Osteoblast (primary cell): ENCODE data around the gene RPS5. TPM values are rescaled to one million over a fixed set of nuclear protein-coding genes. Genes with fewer than 3 reads are reported as not detected.

Source experiments
- DNase-seq: peaks from one replicate; pipeline ENCODE4 v3.0.0; 2011; ENCODE audit warnings: low spot score, mixed read lengths; ENCODE audit not compliant: insufficient read length; ENCODE audit errors: missing footprints
- H2AFZ ChIP-seq: 2 replicates; pipeline ENCODE4 v1.6.0; 2011; ENCODE audit warnings: mild to moderate bottlenecking, low read length
- H3K27ac ChIP-seq: 2 replicates; pipeline ENCODE4 v1.5.1; 2011; ENCODE audit warnings: mild to moderate bottlenecking, low read depth, low read length, moderate library complexity
- H3K27me3 ChIP-seq: 2 replicates; pipeline ENCODE4 v1.6.0; 2012; ENCODE audit warnings: mild to moderate bottlenecking, control low read depth, inconsistent platforms, low read length, moderate library complexity; ENCODE audit not compliant: insufficient read depth
- H3K36me3 ChIP-seq: 2 replicates; pipeline ENCODE4 v1.5.1; 2011; ENCODE audit warnings: mild to moderate bottlenecking, low read length, control low read depth, moderate library complexity; ENCODE audit not compliant: insufficient read depth
- H3K4me1 ChIP-seq: 2 replicates; pipeline ENCODE4 v1.5.1; 2011; ENCODE audit warnings: mild to moderate bottlenecking, low read length, control low read depth, moderate library complexity; ENCODE audit not compliant: insufficient read depth
- H3K4me2 ChIP-seq: 2 replicates; pipeline ENCODE4 v1.6.0; 2011; ENCODE audit warnings: mild to moderate bottlenecking, low read length; ENCODE audit not compliant: insufficient read depth
- H3K4me3 ChIP-seq: fragments of 200-600 bp; sonication (generic); 3 replicates; pipeline ENCODE4 v1.5.1; 2012; ENCODE audit warnings: mild to moderate bottlenecking, low read length, inconsistent platforms; ENCODE audit not compliant: insufficient read depth
- H3K79me2 ChIP-seq: 2 replicates; pipeline ENCODE4 v1.6.0; 2012; ENCODE audit warnings: mild to moderate bottlenecking, low read length, control low read depth, inconsistent platforms; ENCODE audit not compliant: insufficient read depth
- H3K9me3 ChIP-seq: 2 replicates; pipeline ENCODE4 v1.5.1; 2011; ENCODE audit warnings: low read depth, low read length, control low read depth
- H4K20me1 ChIP-seq: 2 replicates; pipeline ENCODE4 v1.6.0; 2012; ENCODE audit warnings: mild to moderate bottlenecking, low read length, control low read depth; ENCODE audit not compliant: insufficient read depth
- total RNA-seq: library from RNA; depleted of rRNA; stranded (reverse); fragments of >200 nt; gene quantifications from 2 replicates; pipeline ENCODE4 v1.2.3, GENCODE V29; 2012
- TF ChIP-seq, protein P1 (sequence below): IDR thresholded peaks from 2 replicates; pipeline ENCODE4 v1.5.1; 2011; ENCODE audit warnings: mild to moderate bottlenecking, low read depth, low read length, moderate library complexity; ENCODE audit errors: extremely low read depth

Gene RPS5
- total RNA-seq, 1 donor: 1,166 TPM

DNA sequence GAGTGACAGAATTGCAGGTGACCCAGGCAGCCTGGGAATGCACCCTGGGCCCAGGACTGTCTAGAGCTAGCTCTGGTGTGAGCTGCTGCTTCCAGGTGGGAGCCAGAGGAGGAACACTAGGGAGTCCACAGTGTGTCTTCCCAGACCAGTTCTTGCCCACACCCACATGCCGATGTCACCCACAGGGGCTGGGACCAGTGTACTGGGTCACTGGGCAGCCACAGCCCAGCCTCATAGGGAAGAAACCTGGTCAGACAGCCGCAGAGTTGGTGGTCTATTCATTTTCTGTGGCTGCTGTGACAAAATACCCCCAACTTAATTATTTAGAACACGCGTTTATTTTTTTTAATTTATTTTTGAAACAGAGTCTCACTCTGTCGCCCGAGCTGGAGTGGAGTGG, 11.5 kb downstream of the RPS5 start:
- H3K4me3 ChIP-seq: no peak overlapping the region
- H4K20me1 ChIP-seq: peaks cover 18% of the 10 kb centered on the region
- TF ChIP-seq, protein P1, sequence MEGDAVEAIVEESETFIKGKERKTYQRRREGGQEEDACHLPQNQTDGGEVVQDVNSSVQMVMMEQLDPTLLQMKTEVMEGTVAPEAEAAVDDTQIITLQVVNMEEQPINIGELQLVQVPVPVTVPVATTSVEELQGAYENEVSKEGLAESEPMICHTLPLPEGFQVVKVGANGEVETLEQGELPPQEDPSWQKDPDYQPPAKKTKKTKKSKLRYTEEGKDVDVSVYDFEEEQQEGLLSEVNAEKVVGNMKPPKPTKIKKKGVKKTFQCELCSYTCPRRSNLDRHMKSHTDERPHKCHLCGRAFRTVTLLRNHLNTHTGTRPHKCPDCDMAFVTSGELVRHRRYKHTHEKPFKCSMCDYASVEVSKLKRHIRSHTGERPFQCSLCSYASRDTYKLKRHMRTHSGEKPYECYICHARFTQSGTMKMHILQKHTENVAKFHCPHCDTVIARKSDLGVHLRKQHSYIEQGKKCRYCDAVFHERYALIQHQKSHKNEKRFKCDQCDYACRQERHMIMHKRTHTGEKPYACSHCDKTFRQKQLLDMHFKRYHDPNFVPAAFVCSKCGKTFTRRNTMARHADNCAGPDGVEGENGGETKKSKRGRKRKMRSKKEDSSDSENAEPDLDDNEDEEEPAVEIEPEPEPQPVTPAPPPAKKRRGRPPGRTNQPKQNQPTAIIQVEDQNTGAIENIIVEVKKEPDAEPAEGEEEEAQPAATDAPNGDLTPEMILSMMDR: no peak

DNA sequence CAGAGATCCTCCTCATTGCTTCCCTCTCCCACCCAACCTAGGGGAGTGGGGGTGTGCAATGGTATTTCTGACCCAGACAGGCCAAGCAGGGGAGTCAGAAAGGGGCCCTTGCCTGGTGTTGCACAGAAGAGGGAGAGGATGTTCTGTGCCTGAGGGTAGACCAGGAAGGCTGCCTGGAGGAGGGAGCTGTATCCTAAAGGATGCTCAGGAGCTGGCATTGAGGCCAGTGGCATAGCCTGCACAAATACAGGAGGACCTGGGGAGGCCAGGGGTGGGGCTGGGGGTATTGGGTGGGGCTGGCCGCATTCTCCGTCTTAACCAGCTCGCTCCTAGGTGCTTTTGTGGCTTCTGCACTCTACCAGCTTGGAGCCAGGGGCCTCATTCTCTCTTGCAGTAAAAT, 12.8 kb downstream of the RPS5 start:
- H3K27me3 ChIP-seq: peaks cover 9% of the 10 kb centered on the region
- peaks cover 12% of the 10 kb centered on the region for H3K4me1 ChIP-seq
- H2AFZ ChIP-seq: peak overlapping the region; percentile 90
- H3K79me2 ChIP-seq: no peaks in the 10 kb centered on the region
- TF ChIP-seq, protein P1: no peak
- DNase-seq: peak; percentile 84
- H4K20me1 ChIP-seq: peaks cover 5% of the 10 kb centered on the region
- H3K9me3 ChIP-seq: no peaks in the 10 kb centered on the region
- no peak overlapping the region for H3K4me3 ChIP-seq
- H3K36me3 ChIP-seq: peaks cover 4% of the 10 kb centered on the region
- H3K4me2 ChIP-seq: peak overlapping the region; percentile 84
- H3K27ac ChIP-seq: no peak overlapping the region

More for the DNA sequence above, 11.5 kb downstream of the RPS5 start:
- Histone ChIP-seq H3K4me1 (peaks cover 12% of the 10 kb centered on the region), H3K79me2 (no peaks in the 10 kb centered on the region), H3K27me3 (peaks cover 9% of the 10 kb centered on the region), H3K27ac (no peak overlapping the region), H2AFZ (no peak overlapping the region), H3K9me3 (no peaks in the 10 kb centered on the region), H3K36me3 (peaks cover 17% of the 10 kb centered on the region), H3K4me2 (no peak overlapping the region)
- DNase-seq: no peak

DNA sequence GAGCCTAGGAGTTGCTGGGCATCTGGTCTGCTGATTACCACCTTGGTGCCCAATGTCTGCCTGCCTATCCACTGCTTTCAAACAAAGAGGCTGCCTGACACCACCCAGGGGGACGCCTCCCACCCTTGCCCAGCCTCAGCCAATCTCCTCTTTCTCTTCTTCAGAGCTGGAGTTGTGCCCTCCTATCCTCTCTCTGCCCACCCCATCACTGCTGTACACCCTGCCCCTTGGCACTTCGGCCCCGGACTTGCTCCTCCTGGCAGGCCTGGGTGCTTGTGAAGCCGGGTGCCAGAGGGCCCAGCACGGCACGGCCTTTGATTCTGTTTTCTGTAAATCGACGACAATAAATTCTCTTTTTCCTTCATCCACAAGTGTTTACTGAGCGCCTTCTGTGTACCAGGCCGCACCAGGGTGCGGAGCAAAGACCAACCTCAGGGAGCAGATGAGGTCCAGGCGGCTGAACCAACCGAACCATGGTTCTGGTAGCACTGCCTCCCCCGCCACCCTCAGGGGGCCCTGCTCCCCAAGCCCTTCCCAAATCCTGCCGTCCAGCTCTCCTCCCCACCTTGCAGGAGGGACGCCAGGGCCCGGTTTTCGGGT, 13.3 kb downstream of the RPS5 start:
- DNase-seq: peak; percentile 75
- H3K27ac ChIP-seq: no peak overlapping the region

More for the DNA sequence above, 13.3 kb downstream of the RPS5 start:
- Histone ChIP-seq H3K27me3 (peaks cover 9% of the 10 kb centered on the region), H3K79me2 (no peaks in the 10 kb centered on the region), H3K9me3 (no peaks in the 10 kb centered on the region), H4K20me1 (no peaks in the 10 kb centered on the region), H2AFZ (peak overlapping the region; percentile 90), H3K4me1 (peaks cover 12% of the 10 kb centered on the region), H3K36me3 (no peaks in the 10 kb centered on the region), H3K4me3 (peak overlapping the region; percentile 71), H3K4me2 (peak overlapping the region; percentile 84)
- TF ChIP-seq, protein P1: no peak
